ENCODE data around the gene YEATS2. TPM values are rescaled to one million over a fixed set of nuclear protein-coding genes. Genes with fewer than 3 reads are reported as not detected.

The YEATS2 gene
- total RNA-seq, 4 donors from 2014 or later, result 15.4 to 54.7 (median 40.6) TPM

GRCh38 chr3:183845090-183845489 lies 147.5 kb downstream of the YEATS2 start:
- H3K36me3 ChIP-seq, result no peaks in the 10 kb centered on the region

DNA sequence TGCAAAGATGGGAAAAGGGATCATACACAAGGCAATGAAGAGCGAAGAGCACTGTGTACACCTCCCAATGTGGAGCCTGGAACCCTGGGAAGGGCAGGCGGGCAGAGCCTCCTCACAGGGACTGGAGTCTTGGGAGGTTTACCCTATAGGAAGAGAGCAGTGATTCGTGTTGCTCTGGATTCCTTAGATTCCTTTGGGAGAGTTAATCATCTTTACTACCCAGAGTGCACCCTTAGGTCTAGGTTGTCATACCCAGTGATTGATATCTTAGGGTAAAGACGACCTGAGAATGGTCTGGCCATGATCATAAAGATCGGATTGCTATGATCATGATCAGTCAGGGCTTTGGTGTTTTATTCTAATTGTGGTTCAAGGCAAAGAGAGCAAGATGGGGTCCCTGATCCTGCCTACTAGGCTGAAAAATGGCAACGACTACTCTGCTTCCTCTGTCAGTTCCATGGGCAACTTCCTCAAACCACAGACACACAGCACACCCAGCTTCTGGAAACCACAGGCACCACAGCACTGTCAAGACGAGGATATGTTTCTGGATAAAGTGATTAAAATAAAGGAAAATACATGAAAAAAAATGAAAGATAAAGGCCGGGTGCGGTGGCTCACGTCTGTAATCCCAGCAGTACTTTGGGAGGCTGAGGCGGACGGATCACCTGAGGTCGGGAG lies 148.2 kb downstream of the YEATS2 start:
- DNase-seq, result no peak
- Histone ChIP-seq H3K9me3 (no peaks in the 10 kb centered on the region), H3K4me3 (no peak overlapping the region), H3K27ac (no peak overlapping the region), H3K27me3 (no peaks in the 10 kb centered on the region), H3K4me1 (no peaks in the 10 kb centered on the region), H3K36me3 (no peaks in the 10 kb centered on the region)
- TF ChIP-seq POLR2A (IDR thresholded peaks at IDR 0.05), result no peak
- TF ChIP-seq, protein P1, sequence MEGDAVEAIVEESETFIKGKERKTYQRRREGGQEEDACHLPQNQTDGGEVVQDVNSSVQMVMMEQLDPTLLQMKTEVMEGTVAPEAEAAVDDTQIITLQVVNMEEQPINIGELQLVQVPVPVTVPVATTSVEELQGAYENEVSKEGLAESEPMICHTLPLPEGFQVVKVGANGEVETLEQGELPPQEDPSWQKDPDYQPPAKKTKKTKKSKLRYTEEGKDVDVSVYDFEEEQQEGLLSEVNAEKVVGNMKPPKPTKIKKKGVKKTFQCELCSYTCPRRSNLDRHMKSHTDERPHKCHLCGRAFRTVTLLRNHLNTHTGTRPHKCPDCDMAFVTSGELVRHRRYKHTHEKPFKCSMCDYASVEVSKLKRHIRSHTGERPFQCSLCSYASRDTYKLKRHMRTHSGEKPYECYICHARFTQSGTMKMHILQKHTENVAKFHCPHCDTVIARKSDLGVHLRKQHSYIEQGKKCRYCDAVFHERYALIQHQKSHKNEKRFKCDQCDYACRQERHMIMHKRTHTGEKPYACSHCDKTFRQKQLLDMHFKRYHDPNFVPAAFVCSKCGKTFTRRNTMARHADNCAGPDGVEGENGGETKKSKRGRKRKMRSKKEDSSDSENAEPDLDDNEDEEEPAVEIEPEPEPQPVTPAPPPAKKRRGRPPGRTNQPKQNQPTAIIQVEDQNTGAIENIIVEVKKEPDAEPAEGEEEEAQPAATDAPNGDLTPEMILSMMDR (IDR thresholded peaks at IDR 0.05), result no peak
- intact Hi-C loops (cut with DNase I; ENCODE audit: low total_unique reads), result no loop called here

More at GRCh38 chr3:183845090-183845489, 147.5 kb downstream of the YEATS2 start:
- no peaks in the 10 kb centered on the region for H3K4me1 ChIP-seq
- no peak for DNase-seq
- no peaks in the 10 kb centered on the region for H3K27me3 ChIP-seq
- intact Hi-C loops (cut with DNase I; ENCODE audit: low total_unique reads), result no loop called here
- no peak for TF ChIP-seq POLR2A (IDR thresholded peaks at IDR 0.05)
- TF ChIP-seq, protein P1 (IDR thresholded peaks at IDR 0.05), result no peak
- no peak overlapping the region for H3K4me3 ChIP-seq
- H3K27ac ChIP-seq, result no peak overlapping the region
- H3K9me3 ChIP-seq, result no peaks in the 10 kb centered on the region

- Histone ChIP-seq H3K36me3 (no peaks in the 10 kb centered on the region), H3K27ac (no peak overlapping the region), H3K9me3 (no peaks in the 10 kb centered on the region), H3K4me1 (no peaks in the 10 kb centered on the region), H3K4me3 (no peak overlapping the region), H3K27me3 (no peaks in the 10 kb centered on the region)
- TF ChIP-seq POLR2A (IDR thresholded peaks at IDR 0.05), result no peak
- TF ChIP-seq, protein P1 (IDR thresholded peaks at IDR 0.05), result no peak
- DNase-seq, result no peak
- intact Hi-C loops (cut with DNase I; ENCODE audit: low total_unique reads), result no loop called here
Observed at GRCh38 chr3:183854318-183855035, 156.9 kb downstream of the YEATS2 start.

- DNase-seq, result no peak
- Histone ChIP-seq H3K4me1 (no peaks in the 10 kb centered on the region), H3K27me3 (no peaks in the 10 kb centered on the region), H3K36me3 (no peaks in the 10 kb centered on the region), H3K27ac (no peak overlapping the region), H3K9me3 (no peaks in the 10 kb centered on the region), H3K4me3 (no peak overlapping the region)
- TF ChIP-seq POLR2A (IDR thresholded peaks at IDR 0.05), result no peak
- TF ChIP-seq, protein P1 (IDR thresholded peaks at IDR 0.05), result no peak
- intact Hi-C loops (cut with DNase I; ENCODE audit: low total_unique reads), result no loop called here
Observed at GRCh38 chr3:183857863-183858262, 160.3 kb downstream of the YEATS2 start.

Other genes with a start within 250 kb of the YEATS2 start
- 1 to 10 TPM in 3 of 4 donors, under 1 TPM in 1; 0.26 to 2.0 (median 1.6) TPM for gene KLHL6, start 142.1 kb upstream of the YEATS2 start, total RNA-seq
- gene KLHL24, start 62.2 kb upstream of the YEATS2 start, total RNA-seq, result 100 to 1,000 TPM in 3 of 4 donors, 10 to 100 TPM in 1; 69.1 to 231 (median 146) TPM
- 1 to 10 TPM in 2 of 4 donors, not detected in 2; 1.0 to 1.9 TPM for gene MAP6D1, start 127.8 kb downstream of the YEATS2 start, total RNA-seq
- gene PARL, start 187.1 kb downstream of the YEATS2 start, total RNA-seq, result 10 to 100 TPM in 2 of 4 donors, 1 to 10 TPM in 2; 7.4 to 69.9 (median 22.5) TPM

Measured in uterus (tissue), 4 donors.